Measurements from ENCODE around the gene ATG4D.

The ATG4D gene

DNA sequence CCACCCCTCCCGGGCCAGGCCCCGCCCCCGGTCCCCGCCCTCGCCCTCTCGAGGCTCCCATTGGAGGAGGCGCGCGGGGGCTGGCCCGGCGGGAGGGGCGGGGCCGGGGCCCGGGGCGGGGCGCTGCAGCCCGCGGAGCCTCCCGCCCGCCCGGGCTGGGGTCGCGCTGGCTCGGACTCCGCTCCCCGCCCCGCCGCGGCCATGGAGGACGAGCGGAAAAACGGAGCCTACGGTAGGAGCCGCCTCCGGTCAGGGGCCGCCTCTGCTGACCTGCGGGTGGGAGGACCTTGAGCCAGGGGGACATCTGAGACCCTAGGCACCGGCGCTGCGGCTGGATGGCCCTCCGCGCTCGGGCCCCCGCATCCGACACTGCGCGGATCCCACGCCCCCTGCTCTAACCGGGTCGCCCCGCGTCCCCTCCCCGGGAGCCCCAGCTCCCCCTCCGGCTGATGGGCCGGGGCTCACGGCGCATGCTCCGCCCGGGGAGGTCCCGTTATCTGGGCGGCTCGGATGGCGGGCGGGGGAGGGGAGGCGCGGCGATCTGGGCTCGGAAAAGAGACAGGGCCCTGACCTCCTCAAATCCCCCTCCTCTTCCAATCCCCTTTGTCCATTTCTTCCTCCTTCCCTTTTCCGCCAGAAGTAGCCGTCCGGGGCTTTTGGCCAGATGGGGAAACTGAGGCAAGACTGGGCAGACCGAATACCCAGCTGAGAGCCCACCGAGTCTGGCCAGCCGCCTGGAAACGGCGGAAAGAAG, 58.8 kb downstream of the ATG4D start:
- peaks cover 10 to 42% (median 32%) of the 10 kb centered on the region in 4 experiments for H3K4me1 ChIP-seq (ENCODE audit: control extremely low read depth in 1 of 4, control insufficient read depth in 4 of 4, insufficient read depth in 4 of 4, low read length in 3 of 4)
- ChIA-PET POLR2A (interaction anchor here (1.9 kb wide), 1 partner anchor 42 kb away, joined by 11 read pairs; no protein-coding TSS in a partner anchor), CTCF (interaction anchor here (0.5 to 2.3 kb wide), 9 partner anchors 9 to 98 kb away, joined by 3 to 12 read pairs (median 4); partner anchors contain the start of gene QTRT1)
- H3K9me3 ChIP-seq (ENCODE audit: control extremely low read depth in 1 of 5, control insufficient read depth in 4 of 5, insufficient read depth in 2 of 5, low read depth in 1 of 5, low read length in 4 of 5), result no peaks in the 10 kb centered on the region
- under 1% methylated on average over 27 of the region's 76 CpGs for WGBS (ENCODE audit: insufficient coverage)
- no peaks in the 10 kb centered on the region for H3K27me3 ChIP-seq (replicated peaks in 2 of 5; ENCODE audit: control insufficient read depth in 4 of 5, insufficient read depth in 5 of 5, low read length in 4 of 5)
- H3K36me3 ChIP-seq (ENCODE audit: control insufficient read depth in 4 of 4, insufficient read depth in 4 of 4, low read length in 3 of 4), result no peaks in the 10 kb centered on the region
- H3K27ac ChIP-seq (ENCODE audit: insufficient read depth in 1 of 2, low read depth in 1 of 2, low read length in 2 of 2, poor library complexity in 1 of 2, severe bottlenecking in 2 of 2), result peak overlapping the region; percentile 52 to 86
- DNase-seq, result peak; percentile 65 to 80 (median 75)
- H3K4me3 ChIP-seq (ENCODE audit: control insufficient read depth in 1 of 7, extremely low read depth in 1 of 7, insufficient read depth in 4 of 7, low read depth in 2 of 7, low read length in 6 of 7), result peak overlapping the region; percentile 85 to 95 (median 91)
